ENCODE results near the gene SOX5. TPM values are rescaled to one million over a fixed set of nuclear protein-coding genes. Genes with fewer than 3 reads are reported as not detected.
"Not testable (repeated sequence)": the region's sequence is repeated elsewhere in the genome, so short reads cannot be mapped to it uniquely, and the experiment has no call there.

The SOX5 gene
- total and polyA plus RNA-seq, 8 donors, result 10.0 to 39.9 (median 33.0) TPM

DNA sequence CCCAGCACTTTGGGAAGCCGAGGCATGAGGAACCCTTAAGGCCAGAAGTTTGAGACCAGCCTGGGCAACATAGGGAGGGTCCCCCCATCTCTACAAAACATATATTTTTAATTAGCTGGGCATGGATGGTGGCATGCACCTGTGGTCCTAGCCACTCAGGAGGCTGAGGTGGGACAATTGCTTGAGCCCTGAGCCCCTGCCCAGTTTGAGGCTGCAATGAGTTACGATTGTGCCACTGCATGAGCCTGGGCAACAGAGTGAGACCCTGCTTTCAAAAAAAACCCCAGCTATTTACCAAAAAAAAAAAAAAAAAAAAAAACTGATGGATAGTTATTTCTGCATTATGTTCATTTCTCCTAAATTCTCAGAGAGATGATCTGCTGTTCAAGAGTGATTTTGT, 230.0 kb downstream of the SOX5 start:
- no peaks in the 10 kb centered on the region for H3K27me3 ChIP-seq
- H3K27ac ChIP-seq, result no peak overlapping the region
- no peaks in the 10 kb centered on the region for H3K9me3 ChIP-seq
- intact Hi-C loops (cut with DNase I), result no loop called here
- no peak overlapping the region for H3K4me3 ChIP-seq
- no peak for DNase-seq
- TF ChIP-seq, protein P1, sequence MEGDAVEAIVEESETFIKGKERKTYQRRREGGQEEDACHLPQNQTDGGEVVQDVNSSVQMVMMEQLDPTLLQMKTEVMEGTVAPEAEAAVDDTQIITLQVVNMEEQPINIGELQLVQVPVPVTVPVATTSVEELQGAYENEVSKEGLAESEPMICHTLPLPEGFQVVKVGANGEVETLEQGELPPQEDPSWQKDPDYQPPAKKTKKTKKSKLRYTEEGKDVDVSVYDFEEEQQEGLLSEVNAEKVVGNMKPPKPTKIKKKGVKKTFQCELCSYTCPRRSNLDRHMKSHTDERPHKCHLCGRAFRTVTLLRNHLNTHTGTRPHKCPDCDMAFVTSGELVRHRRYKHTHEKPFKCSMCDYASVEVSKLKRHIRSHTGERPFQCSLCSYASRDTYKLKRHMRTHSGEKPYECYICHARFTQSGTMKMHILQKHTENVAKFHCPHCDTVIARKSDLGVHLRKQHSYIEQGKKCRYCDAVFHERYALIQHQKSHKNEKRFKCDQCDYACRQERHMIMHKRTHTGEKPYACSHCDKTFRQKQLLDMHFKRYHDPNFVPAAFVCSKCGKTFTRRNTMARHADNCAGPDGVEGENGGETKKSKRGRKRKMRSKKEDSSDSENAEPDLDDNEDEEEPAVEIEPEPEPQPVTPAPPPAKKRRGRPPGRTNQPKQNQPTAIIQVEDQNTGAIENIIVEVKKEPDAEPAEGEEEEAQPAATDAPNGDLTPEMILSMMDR (IDR thresholded peaks at IDR 0.05), result no peak
- H3K36me3 ChIP-seq, result no peaks in the 10 kb centered on the region
- no peaks in the 10 kb centered on the region for H3K4me1 ChIP-seq
- no peak for ATAC-seq

DNA sequence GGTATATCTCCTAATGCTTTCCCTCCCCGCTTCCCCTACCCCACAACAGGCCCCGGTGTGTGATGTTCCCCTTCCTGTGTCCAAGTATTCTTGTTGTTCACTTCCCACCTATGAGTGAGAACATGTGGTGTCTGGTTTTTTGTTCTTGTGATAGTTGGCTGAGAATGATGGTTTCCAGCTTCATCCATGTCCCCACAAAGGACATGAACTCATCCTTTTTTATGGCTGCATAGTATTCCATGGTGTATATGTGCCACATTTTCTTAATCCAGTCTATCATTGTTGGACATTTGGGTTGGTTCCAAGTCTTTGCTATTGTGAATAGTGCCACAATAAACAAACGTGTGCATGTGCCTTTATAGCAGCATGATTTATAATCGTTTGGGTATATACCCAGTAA, 239.1 kb downstream of the SOX5 start:
- H3K27me3 ChIP-seq; H3K27ac ChIP-seq; H3K36me3 ChIP-seq; intact Hi-C loops (cut with DNase I); ATAC-seq; H3K9me3 ChIP-seq; H3K4me3 ChIP-seq; H3K4me1 ChIP-seq; DNase-seq: not testable (repeated sequence)

DNA sequence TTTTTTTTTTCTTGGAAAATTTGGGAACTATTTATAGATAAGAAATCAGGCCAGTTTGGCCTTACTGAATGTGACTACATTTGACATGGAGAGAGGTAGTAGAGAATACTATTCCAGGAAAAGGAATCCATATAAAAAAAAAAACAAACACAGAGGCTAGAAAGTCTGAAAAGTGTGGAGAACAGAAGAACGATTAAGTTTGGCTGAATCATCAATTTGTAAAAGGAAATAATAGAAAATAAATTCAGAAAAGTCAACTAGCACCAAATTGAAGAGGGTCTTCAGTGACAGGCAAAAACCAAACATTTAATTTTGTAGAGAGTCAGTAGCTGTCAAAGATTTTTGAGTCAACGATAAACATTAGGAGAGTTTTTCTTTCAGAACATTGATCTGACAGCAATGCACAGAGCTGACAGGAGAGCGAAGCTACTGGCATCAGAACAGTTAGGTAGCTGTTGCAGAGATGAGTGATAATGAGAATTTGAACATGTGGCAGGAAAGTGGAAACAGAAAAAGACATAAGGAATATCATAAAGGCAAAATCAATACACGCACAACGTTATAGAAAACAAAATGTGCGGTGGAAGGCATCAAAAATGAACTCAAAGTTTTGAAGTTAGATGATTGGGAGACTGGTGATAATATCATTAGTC, 241.2 kb downstream of the SOX5 start:
- intact Hi-C loops (cut with DNase I), result no loop called here
- DNase-seq (no peak), ATAC-seq (no peak)
- H3K4me1 ChIP-seq, result no peaks in the 10 kb centered on the region
- TF ChIP-seq, protein P1 (IDR thresholded peaks at IDR 0.05), result no peak
- no peaks in the 10 kb centered on the region for H3K27me3 ChIP-seq
- no peak overlapping the region for H3K4me3 ChIP-seq
- no peaks in the 10 kb centered on the region for H3K36me3 ChIP-seq
- H3K27ac ChIP-seq, result no peak overlapping the region
- no peaks in the 10 kb centered on the region for H3K9me3 ChIP-seq

DNA sequence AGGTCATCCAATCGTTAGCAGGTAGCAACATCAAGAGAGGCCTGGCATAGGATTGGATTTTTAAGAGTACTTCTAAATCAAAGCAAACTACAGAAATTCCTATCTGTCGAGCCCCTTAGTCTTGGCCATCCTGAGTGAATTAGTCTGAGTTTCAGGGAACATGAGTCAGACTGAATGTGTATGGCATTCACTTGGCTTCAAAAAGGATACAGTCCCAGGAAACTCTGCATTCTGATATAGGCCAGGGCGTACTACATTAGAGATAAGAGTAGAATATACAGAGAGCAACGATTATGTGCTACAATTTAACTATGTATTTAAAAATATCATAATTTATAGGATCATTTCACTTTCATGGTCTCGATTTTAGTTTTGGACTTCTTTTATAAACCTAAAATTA, 242.2 kb downstream of the SOX5 start:
- no peak overlapping the region for H3K4me3 ChIP-seq
- no peaks in the 10 kb centered on the region for H3K4me1 ChIP-seq
- H3K9me3 ChIP-seq, result no peaks in the 10 kb centered on the region
- no peaks in the 10 kb centered on the region for H3K27me3 ChIP-seq
- TF ChIP-seq, protein P1 (IDR thresholded peaks at IDR 0.05), result no peak
- no peak overlapping the region for H3K27ac ChIP-seq
- intact Hi-C loops (cut with DNase I), result no loop called here
- no peak for DNase-seq
- ATAC-seq, result no peak
- H3K36me3 ChIP-seq, result no peaks in the 10 kb centered on the region

DNA sequence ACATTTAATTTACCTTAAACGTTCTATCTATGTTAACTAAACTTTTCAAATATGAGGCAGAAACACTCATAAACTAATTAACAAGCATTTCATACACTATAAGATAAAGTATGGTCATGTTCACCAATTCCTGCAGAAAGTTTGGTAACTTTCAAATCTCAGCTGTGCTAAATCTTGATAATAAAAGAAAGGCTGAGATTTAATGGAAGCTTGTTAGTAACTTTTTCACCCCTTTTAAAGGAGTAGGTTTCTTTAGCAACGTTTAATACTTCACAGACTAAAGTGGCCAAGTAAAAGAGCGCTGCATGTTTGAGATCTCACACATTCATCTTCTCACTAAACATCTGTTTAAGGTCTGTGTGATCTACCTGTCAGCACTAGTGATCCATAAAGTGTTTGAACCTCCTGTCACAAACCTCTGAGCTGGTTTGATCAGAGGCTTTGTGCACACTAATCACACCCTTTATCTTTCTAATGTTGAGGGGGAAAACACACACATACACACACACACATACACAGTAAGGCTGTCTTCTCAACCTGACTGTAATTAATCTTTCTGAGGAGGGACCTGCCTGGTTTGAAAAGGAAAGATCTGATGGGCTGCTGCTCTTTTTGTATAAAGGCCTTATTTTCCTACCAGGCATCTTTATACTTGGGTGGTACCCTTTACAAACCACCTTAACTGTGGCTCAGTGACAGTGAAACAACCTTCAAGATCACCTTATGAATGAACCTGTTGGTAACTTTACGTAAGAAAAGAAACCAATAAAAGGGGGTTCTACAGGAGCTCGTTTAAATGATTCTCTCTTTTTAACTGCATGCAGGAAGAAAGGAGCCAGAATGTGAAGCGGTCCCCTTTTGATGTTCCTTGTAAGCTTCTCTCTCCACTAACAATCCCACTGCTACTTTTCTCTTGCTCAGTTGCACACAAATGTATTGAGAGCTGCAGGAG, 244.2 kb downstream of the SOX5 start:
- DNase-seq, result no peak
- intact Hi-C loops (cut with DNase I), result no loop called here
- Histone ChIP-seq H3K4me3 (no peak overlapping the region), H3K27ac (no peak overlapping the region), H3K4me1 (no peaks in the 10 kb centered on the region), H3K36me3 (no peaks in the 10 kb centered on the region), H3K27me3 (no peaks in the 10 kb centered on the region), H3K9me3 (no peaks in the 10 kb centered on the region)
- ATAC-seq, result no peak
- TF ChIP-seq, protein P1 (IDR thresholded peaks at IDR 0.05), result no peak

All from left lung (tissue), 10 donors.